Measurements from ENCODE around the gene FARP1.

- no peak for TF ChIP-seq CTCF (IDR thresholded peaks at IDR 0.05)
- TF ChIP-seq EP300 (IDR thresholded peaks at IDR 0.05): no peak
Observed at GRCh38 chr13:98351636-98352035, 208.7 kb downstream of the FARP1 start.

Measured in gastroesophageal sphincter (tissue), 3 donors.